Ishikawa (cell line): ENCODE data around the gene MRPL49.

Source experiments
- CEBPB ChIP-seq: IDR thresholded peaks from 2 replicates; pipeline ENCODE4 v1.6.1; 2012
- CREB1 ChIP-seq: IDR thresholded peaks from 2 replicates; pipeline ENCODE4 v1.6.1; 2012; ENCODE audit warnings: low read depth
- EGR1 ChIP-seq: IDR thresholded peaks from 2 replicates; pipeline ENCODE4 v1.6.1; 2012
- EP300 ChIP-seq: IDR thresholded peaks from 2 replicates; pipeline ENCODE4 v1.6.1; 2012; ENCODE audit warnings: borderline replicate concordance
- FOXM1 ChIP-seq: IDR thresholded peaks from 2 replicates; pipeline ENCODE4 v1.6.1; 2012; ENCODE audit warnings: low read depth, borderline replicate concordance
- NFIC ChIP-seq: IDR thresholded peaks from 2 replicates; pipeline ENCODE4 v1.6.1; 2012
- RAD21 ChIP-seq: IDR thresholded peaks from 2 replicates; pipeline ENCODE4 v1.6.1; 2012; ENCODE audit warnings: low read depth
- TAF1 ChIP-seq: IDR thresholded peaks from 2 replicates; pipeline ENCODE4 v1.6.1; 2012; ENCODE audit warnings: low read depth, mild to moderate bottlenecking
- TCF12 ChIP-seq: IDR thresholded peaks from 2 replicates; pipeline ENCODE4 v1.6.1; 2012; ENCODE audit warnings: low read depth
- TEAD4 ChIP-seq: IDR thresholded peaks from 2 replicates; pipeline ENCODE4 v1.6.1; 2012
- YY1 ChIP-seq: IDR thresholded peaks from 2 replicates; pipeline ENCODE4 v1.6.1; 2012; ENCODE audit warnings: low read depth
- ZBTB7A ChIP-seq: IDR thresholded peaks from 2 replicates; pipeline ENCODE4 v1.6.1; 2012; ENCODE audit warnings: low read depth
- TF ChIP-seq, protein P1 (sequence below): IDR thresholded peaks from 2 replicates; pipeline ENCODE4 v1.6.1; 2012; ENCODE audit warnings: low read depth, mild to moderate bottlenecking
- TF ChIP-seq, protein P2 (sequence below): IDR thresholded peaks from 2 replicates; pipeline ENCODE4 v1.6.1; 2012
- TF ChIP-seq, protein P3 (sequence below): IDR thresholded peaks from 2 replicates; pipeline ENCODE4 v1.6.1; 2012

MRPL49 gene

DNA sequence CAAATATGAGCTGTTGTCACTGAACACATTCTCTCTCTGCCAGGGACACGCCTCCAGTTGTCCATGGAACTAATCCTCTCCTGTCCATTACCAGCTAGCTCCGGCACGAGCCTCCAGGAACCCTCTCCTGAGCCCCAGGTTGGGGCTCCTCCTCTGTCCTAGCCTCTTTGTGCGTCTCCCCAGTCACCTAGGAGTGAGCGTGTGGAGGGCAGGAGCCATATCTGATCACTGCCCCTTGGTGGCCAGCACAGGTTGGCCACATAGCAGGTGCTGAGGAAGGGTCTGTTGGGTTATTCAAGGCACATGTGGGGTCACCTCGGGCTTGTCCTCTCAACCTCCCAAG is 9.7 kb downstream of the MRPL49 start:
- TF ChIP-seq TAF1 (no peak), NFIC (no peak), YY1 (no peak), TEAD4 (no peak), CREB1 (no peak), TCF12 (no peak), ZBTB7A (no peak), EGR1 (no peak), RAD21 (no peak), EP300 (no peak), FOXM1 (no peak), CEBPB (no peak)
- TF ChIP-seq, protein P1, sequence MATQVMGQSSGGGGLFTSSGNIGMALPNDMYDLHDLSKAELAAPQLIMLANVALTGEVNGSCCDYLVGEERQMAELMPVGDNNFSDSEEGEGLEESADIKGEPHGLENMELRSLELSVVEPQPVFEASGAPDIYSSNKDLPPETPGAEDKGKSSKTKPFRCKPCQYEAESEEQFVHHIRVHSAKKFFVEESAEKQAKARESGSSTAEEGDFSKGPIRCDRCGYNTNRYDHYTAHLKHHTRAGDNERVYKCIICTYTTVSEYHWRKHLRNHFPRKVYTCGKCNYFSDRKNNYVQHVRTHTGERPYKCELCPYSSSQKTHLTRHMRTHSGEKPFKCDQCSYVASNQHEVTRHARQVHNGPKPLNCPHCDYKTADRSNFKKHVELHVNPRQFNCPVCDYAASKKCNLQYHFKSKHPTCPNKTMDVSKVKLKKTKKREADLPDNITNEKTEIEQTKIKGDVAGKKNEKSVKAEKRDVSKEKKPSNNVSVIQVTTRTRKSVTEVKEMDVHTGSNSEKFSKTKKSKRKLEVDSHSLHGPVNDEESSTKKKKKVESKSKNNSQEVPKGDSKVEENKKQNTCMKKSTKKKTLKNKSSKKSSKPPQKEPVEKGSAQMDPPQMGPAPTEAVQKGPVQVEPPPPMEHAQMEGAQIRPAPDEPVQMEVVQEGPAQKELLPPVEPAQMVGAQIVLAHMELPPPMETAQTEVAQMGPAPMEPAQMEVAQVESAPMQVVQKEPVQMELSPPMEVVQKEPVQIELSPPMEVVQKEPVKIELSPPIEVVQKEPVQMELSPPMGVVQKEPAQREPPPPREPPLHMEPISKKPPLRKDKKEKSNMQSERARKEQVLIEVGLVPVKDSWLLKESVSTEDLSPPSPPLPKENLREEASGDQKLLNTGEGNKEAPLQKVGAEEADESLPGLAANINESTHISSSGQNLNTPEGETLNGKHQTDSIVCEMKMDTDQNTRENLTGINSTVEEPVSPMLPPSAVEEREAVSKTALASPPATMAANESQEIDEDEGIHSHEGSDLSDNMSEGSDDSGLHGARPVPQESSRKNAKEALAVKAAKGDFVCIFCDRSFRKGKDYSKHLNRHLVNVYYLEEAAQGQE: no peak
- TF ChIP-seq, protein P2, sequence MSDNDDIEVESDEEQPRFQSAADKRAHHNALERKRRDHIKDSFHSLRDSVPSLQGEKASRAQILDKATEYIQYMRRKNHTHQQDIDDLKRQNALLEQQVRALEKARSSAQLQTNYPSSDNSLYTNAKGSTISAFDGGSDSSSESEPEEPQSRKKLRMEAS: no peak
- TF ChIP-seq, protein P3, sequence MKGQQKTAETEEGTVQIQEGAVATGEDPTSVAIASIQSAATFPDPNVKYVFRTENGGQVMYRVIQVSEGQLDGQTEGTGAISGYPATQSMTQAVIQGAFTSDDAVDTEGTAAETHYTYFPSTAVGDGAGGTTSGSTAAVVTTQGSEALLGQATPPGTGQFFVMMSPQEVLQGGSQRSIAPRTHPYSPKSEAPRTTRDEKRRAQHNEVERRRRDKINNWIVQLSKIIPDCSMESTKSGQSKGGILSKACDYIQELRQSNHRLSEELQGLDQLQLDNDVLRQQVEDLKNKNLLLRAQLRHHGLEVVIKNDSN: no peak

- TF ChIP-seq, protein P3: no peak
- TF ChIP-seq, protein P2: no peak
- no peak for TF ChIP-seq FOXM1
- TF ChIP-seq EP300: no peak
- TF ChIP-seq CREB1: no peak
- no peak for TF ChIP-seq EGR1
- TF ChIP-seq, protein P1: no peak
- no peak for TF ChIP-seq ZBTB7A
- no peak for TF ChIP-seq YY1
- TF ChIP-seq TCF12: no peak
- TF ChIP-seq RAD21: no peak
- TF ChIP-seq NFIC: no peak
- no peak for TF ChIP-seq TAF1
These were observed 10.3 kb downstream of the MRPL49 start for GRCh38 chr11:65132238-65132987.

DNA sequence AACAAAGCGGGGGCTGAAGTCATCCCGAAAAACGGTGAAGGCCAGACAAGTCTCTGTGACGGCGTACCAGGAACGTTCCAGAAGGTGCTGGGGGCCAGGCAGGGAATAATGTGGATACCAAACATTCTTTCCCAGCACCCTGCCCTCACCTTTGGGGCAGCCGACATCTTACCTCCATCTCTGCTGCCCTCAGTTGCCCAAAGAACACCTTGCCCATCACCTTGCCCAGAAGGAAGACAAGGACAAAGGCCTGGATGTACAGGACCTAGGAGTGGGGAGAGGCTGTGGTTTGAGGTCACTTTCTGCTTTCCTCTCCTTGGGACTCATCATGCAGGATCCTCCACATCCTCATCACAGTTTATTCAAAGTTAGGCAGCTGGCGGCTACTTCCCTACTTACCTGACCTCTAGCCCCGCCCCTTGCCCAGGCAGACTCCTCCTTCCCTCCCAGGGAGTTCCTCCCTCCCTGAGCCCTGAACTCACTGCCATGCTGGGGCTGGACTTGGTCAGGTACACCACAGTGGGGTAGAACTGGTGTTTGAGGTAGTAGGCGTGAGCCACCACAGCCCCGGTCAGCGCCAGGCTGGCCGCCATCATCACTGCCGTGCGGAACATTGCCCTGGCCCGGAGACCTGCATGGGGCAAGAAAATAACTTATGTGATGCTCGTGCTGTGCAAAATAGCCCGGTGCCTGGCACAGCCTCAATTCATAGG is 11.0 kb downstream of the MRPL49 start:
- TF ChIP-seq TAF1 (0 out of 2 replicates have a peak, but pooled peaks have one; percentile 22), TEAD4 (no peak), YY1 (peak; percentile 37)

GRCh38 chr11:65133724-65134123 is 11.6 kb downstream of the MRPL49 start:
- TF ChIP-seq YY1 (no peak), TAF1 (no peak), ZBTB7A (no peak), TEAD4 (no peak), TCF12 (no peak), EP300 (no peak), NFIC (no peak), CEBPB (no peak)
- TF ChIP-seq, protein P1: no peak
- TF ChIP-seq, protein P2: no peak; the same call in 1 of the 2 replicates
